Measurements from ENCODE around the gene ATP10D.
"Not testable (repeated sequence)": the region's sequence is repeated elsewhere in the genome, so short reads cannot be mapped to it uniquely, and the experiment has no call there.

ATP10D gene

GRCh38 chr4:47538111-47538824, 53.2 kb downstream of the ATP10D start:
- DNase-seq = no peak

GRCh38 chr4:47538825-47539154, 53.7 kb downstream of the ATP10D start:
- DNase-seq = no peak

GRCh38 chr4:47542640-47543039, 57.6 kb downstream of the ATP10D start:
- not testable (repeated sequence) for DNase-seq

- no peak for DNase-seq
Measured at GRCh38 chr4:47543331-47543730, 58.3 kb downstream of the ATP10D start.

- DNase-seq = not testable (repeated sequence)
Measured at GRCh38 chr4:47550357-47550756, 65.3 kb downstream of the ATP10D start.

- no peak for DNase-seq
Measured at GRCh38 chr4:47550899-47551548, 65.9 kb downstream of the ATP10D start.

GRCh38 chr4:47551682-47552081, 66.6 kb downstream of the ATP10D start:
- DNase-seq = no peak

GRCh38 chr4:47553329-47554125, 68.5 kb downstream of the ATP10D start:
- no peak for DNase-seq

GRCh38 chr4:47555920-47556319, 70.8 kb downstream of the ATP10D start:
- not testable (repeated sequence) for DNase-seq

GRCh38 chr4:47557255-47557654, 72.2 kb downstream of the ATP10D start:
- DNase-seq = no peak

GRCh38 chr4:47560682-47561081, 75.6 kb downstream of the ATP10D start:
- no peak for DNase-seq

GRCh38 chr4:47561331-47561730, 76.3 kb downstream of the ATP10D start:
- no peak for DNase-seq

GRCh38 chr4:47562297-47562696, 77.2 kb downstream of the ATP10D start:
- DNase-seq = no peak

- no peak for DNase-seq
Measured at GRCh38 chr4:47566566-47566965, 81.5 kb downstream of the ATP10D start.

- DNase-seq = no peak
Measured at GRCh38 chr4:47566969-47567368, 81.9 kb downstream of the ATP10D start.

GRCh38 chr4:47567511-47567910, 82.4 kb downstream of the ATP10D start:
- no peak for DNase-seq

- no peak for DNase-seq
Measured at GRCh38 chr4:47570816-47571215, 85.7 kb downstream of the ATP10D start.

- DNase-seq = no peak
Measured at GRCh38 chr4:47572981-47573380, 87.9 kb downstream of the ATP10D start.

- no peak for DNase-seq
Measured at GRCh38 chr4:47577779-47578553, 92.9 kb downstream of the ATP10D start.

- no peak for DNase-seq
Measured at GRCh38 chr4:47579235-47579634, 94.2 kb downstream of the ATP10D start.

- no peak for DNase-seq
Measured at GRCh38 chr4:47590325-47590724, 105.2 kb downstream of the ATP10D start.

- DNase-seq = no peak
Measured at GRCh38 chr4:47597696-47598095, 112.6 kb downstream of the ATP10D start.

- no peak for DNase-seq
Measured at GRCh38 chr4:47598320-47598719, 113.2 kb downstream of the ATP10D start.
